Skeletal muscle satellite cell (primary cell): Measurements from ENCODE around the gene SLC24A4.

Experiments used
- H3K27me3 ChIP-seq: 2 replicates; pipeline ENCODE4 v1.7.0; 2013; ENCODE audit warnings: low read length; ENCODE audit not compliant: control insufficient read depth, insufficient read depth
- H3K36me3 ChIP-seq: 2 replicates; pipeline ENCODE4 v1.7.0; 2013; ENCODE audit warnings: mild to moderate bottlenecking, control low read depth, low read length; ENCODE audit not compliant: insufficient read depth
- H3K4me1 ChIP-seq: 2 replicates; pipeline ENCODE4 v1.7.0; 2013; ENCODE audit warnings: low read length; ENCODE audit not compliant: control insufficient read depth, insufficient read depth
- H3K4me2 ChIP-seq: 2 replicates; pipeline ENCODE4 v1.7.0; 2013; ENCODE audit warnings: mild to moderate bottlenecking, low read length
- H3K4me3 ChIP-seq: 2 replicates; pipeline ENCODE4 v1.7.0; 2013; ENCODE audit warnings: low read length
- H3K9ac ChIP-seq: 2 replicates; pipeline ENCODE4 v1.7.0; 2013; ENCODE audit warnings: mild to moderate bottlenecking, low read depth, low read length, moderate library complexity
- H3K9me3 ChIP-seq: replicated peaks from 2 replicates; pipeline ENCODE4 v1.7.0; 2013; ENCODE audit warnings: mild to moderate bottlenecking, control low read depth, low read length

Gene SLC24A4

GRCh38 chr14:92292673-92293072 is 30.3 kb upstream of the SLC24A4 start:
- H3K9ac ChIP-seq = no peak overlapping the region
- H3K4me3 ChIP-seq = no peak overlapping the region
- H3K36me3 ChIP-seq = no peaks in the 10 kb centered on the region
- H3K4me2 ChIP-seq = no peak overlapping the region
- H3K4me1 ChIP-seq = no peaks in the 10 kb centered on the region
- peaks cover 42% of the 10 kb centered on the region for H3K27me3 ChIP-seq
- no peaks in the 10 kb centered on the region for H3K9me3 ChIP-seq

- no peaks in the 10 kb centered on the region for H3K4me1 ChIP-seq
- no peaks in the 10 kb centered on the region for H3K36me3 ChIP-seq
- no peak overlapping the region for H3K4me3 ChIP-seq
- peaks cover 36% of the 10 kb centered on the region for H3K27me3 ChIP-seq
- no peak overlapping the region for H3K4me2 ChIP-seq
- H3K9ac ChIP-seq = no peak overlapping the region
- H3K9me3 ChIP-seq = no peaks in the 10 kb centered on the region
Observed at GRCh38 chr14:92294506-92294905, 28.5 kb upstream of the SLC24A4 start.

- Histone ChIP-seq H3K9ac (no peak overlapping the region), H3K36me3 (no peaks in the 10 kb centered on the region), H3K4me2 (no peak overlapping the region), H3K4me3 (no peak overlapping the region), H3K27me3 (peaks cover 57% of the 10 kb centered on the region), H3K4me1 (no peaks in the 10 kb centered on the region), H3K9me3 (no peaks in the 10 kb centered on the region)
Observed at GRCh38 chr14:92297818-92298595, 25.0 kb upstream of the SLC24A4 start.

- H3K9me3 ChIP-seq = no peaks in the 10 kb centered on the region
- peaks cover 46% of the 10 kb centered on the region for H3K27me3 ChIP-seq
- no peak overlapping the region for H3K4me2 ChIP-seq
- no peaks in the 10 kb centered on the region for H3K4me1 ChIP-seq
- no peaks in the 10 kb centered on the region for H3K36me3 ChIP-seq
- no peak overlapping the region for H3K4me3 ChIP-seq
- H3K9ac ChIP-seq = no peak overlapping the region
Observed at GRCh38 chr14:92302481-92302880, 20.5 kb upstream of the SLC24A4 start.

GRCh38 chr14:92308716-92309115 is 14.2 kb upstream of the SLC24A4 start:
- H3K4me2 ChIP-seq = no peak overlapping the region
- H3K27me3 ChIP-seq = peaks cover 29% of the 10 kb centered on the region
- H3K36me3 ChIP-seq = no peaks in the 10 kb centered on the region
- H3K4me1 ChIP-seq = no peaks in the 10 kb centered on the region
- no peak overlapping the region for H3K9ac ChIP-seq
- no peaks in the 10 kb centered on the region for H3K9me3 ChIP-seq
- H3K4me3 ChIP-seq = no peak overlapping the region

- Histone ChIP-seq H3K4me2 (no peak overlapping the region), H3K27me3 (peaks cover 34% of the 10 kb centered on the region), H3K9ac (no peak overlapping the region), H3K4me3 (no peak overlapping the region), H3K9me3 (no peaks in the 10 kb centered on the region), H3K36me3 (no peaks in the 10 kb centered on the region), H3K4me1 (no peaks in the 10 kb centered on the region)
Observed at GRCh38 chr14:92309968-92310530, 12.9 kb upstream of the SLC24A4 start.

- no peak overlapping the region for H3K4me3 ChIP-seq
Observed at GRCh38 chr14:92310776-92311375, 12.1 kb upstream of the SLC24A4 start.

GRCh38 chr14:92314182-92314581 is 8.8 kb upstream of the SLC24A4 start:
- no peak overlapping the region for H3K4me2 ChIP-seq
- H3K4me3 ChIP-seq = no peak overlapping the region
- H3K9ac ChIP-seq = no peak overlapping the region
- H3K36me3 ChIP-seq = no peaks in the 10 kb centered on the region
- H3K27me3 ChIP-seq = peaks cover 49% of the 10 kb centered on the region
- no peaks in the 10 kb centered on the region for H3K4me1 ChIP-seq
- no peaks in the 10 kb centered on the region for H3K9me3 ChIP-seq

More at GRCh38 chr14:92310776-92311375, 12.1 kb upstream of the SLC24A4 start:
- Histone ChIP-seq H3K9ac (no peak overlapping the region), H3K36me3 (no peaks in the 10 kb centered on the region), H3K27me3 (peaks cover 38% of the 10 kb centered on the region), H3K9me3 (no peaks in the 10 kb centered on the region), H3K4me1 (no peaks in the 10 kb centered on the region), H3K4me2 (no peak overlapping the region)

- Histone ChIP-seq H3K9ac (no peak overlapping the region), H3K9me3 (no peaks in the 10 kb centered on the region), H3K27me3 (peaks cover 47% of the 10 kb centered on the region), H3K36me3 (no peaks in the 10 kb centered on the region), H3K4me3 (no peak overlapping the region), H3K4me2 (no peak overlapping the region), H3K4me1 (no peaks in the 10 kb centered on the region)
Observed at GRCh38 chr14:92315050-92315805, 7.7 kb upstream of the SLC24A4 start.

GRCh38 chr14:92316176-92316575 is 6.8 kb upstream of the SLC24A4 start:
- Histone ChIP-seq H3K4me3 (no peak overlapping the region), H3K9ac (no peak overlapping the region), H3K4me2 (no peak overlapping the region), H3K27me3 (peaks cover 48% of the 10 kb centered on the region), H3K9me3 (no peaks in the 10 kb centered on the region), H3K4me1 (no peaks in the 10 kb centered on the region), H3K36me3 (no peaks in the 10 kb centered on the region)

GRCh38 chr14:92316937-92317336 is 6.0 kb upstream of the SLC24A4 start:
- H3K4me2 ChIP-seq = no peak overlapping the region
- no peak overlapping the region for H3K9ac ChIP-seq
- H3K36me3 ChIP-seq = no peaks in the 10 kb centered on the region
- H3K27me3 ChIP-seq = peaks cover 56% of the 10 kb centered on the region
- no peaks in the 10 kb centered on the region for H3K9me3 ChIP-seq
- no peak overlapping the region for H3K4me3 ChIP-seq
- no peaks in the 10 kb centered on the region for H3K4me1 ChIP-seq
